Smooth muscle cell (in vitro differentiated cells): ENCODE measurements around the gene DENND4B. TPM values are rescaled to one million over a fixed set of nuclear protein-coding genes. Genes with fewer than 3 reads are reported as not detected.

Experiments used
- DNase-seq: peaks from one replicate; lab custom pipeline; 2025; ENCODE audit not compliant: unreplicated experiment; lab: John Stamatoyannopoulos, UW
- H2AFZ ChIP-seq: fragments of 200-600 bp; sonication (generic); 2 replicates; pipeline ENCODE4 v1.6.0; 2016; ENCODE audit warnings: antibody characterized with exemption, low read depth, mild to moderate bottlenecking
- H3F3A ChIP-seq: fragments of 200-600 bp; sonication (generic); 2 replicates; pipeline ENCODE4 v1.6.0; 2017; ENCODE audit warnings: antibody characterized with exemption, low read depth
- H3K27ac ChIP-seq: fragments of 200-600 bp; sonication (generic); 2 replicates; pipeline ENCODE4 v1.5.1; 2016; ENCODE audit warnings: low read depth, mild to moderate bottlenecking
- H3K27me3 ChIP-seq: fragments of 200-600 bp; sonication (generic); 2 replicates; pipeline ENCODE4 v1.6.1; 2016; ENCODE audit warnings: low read depth, mild to moderate bottlenecking
- H3K36me3 ChIP-seq: fragments of 200-600 bp; sonication (generic); 2 replicates; pipeline ENCODE4 v1.5.1; 2016; ENCODE audit warnings: low read depth
- H3K4me1 ChIP-seq: fragments of 200-600 bp; sonication (generic); 2 replicates; pipeline ENCODE4 v1.5.1; 2016; ENCODE audit warnings: low read depth
- H3K4me2 ChIP-seq: fragments of 200-600 bp; sonication (generic); 2 replicates; pipeline ENCODE4 v1.6.0; 2016; ENCODE audit warnings: mild to moderate bottlenecking
- H3K4me3 ChIP-seq: fragments of 200-600 bp; sonication (generic); 2 replicates; pipeline ENCODE4 v1.5.1; 2016; ENCODE audit warnings: mild to moderate bottlenecking
- H3K79me2 ChIP-seq: fragments of 200-600 bp; sonication (generic); 2 replicates; pipeline ENCODE4 v1.6.0; 2016; ENCODE audit warnings: low read depth, mild to moderate bottlenecking
- H3K9ac ChIP-seq: fragments of 200-600 bp; sonication (generic); 2 replicates; pipeline ENCODE4 v1.6.0; 2016; ENCODE audit warnings: low read depth
- H3K9me3 ChIP-seq: fragments of 200-600 bp; sonication (generic); replicated peaks from 2 replicates; pipeline ENCODE4 v1.5.1; 2016; ENCODE audit warnings: low read depth
- H4K20me1 ChIP-seq: fragments of 200-600 bp; sonication (generic); 2 replicates; pipeline ENCODE4 v1.6.0; 2016; ENCODE audit warnings: low read depth
- WGBS: methylation state at CpG from one replicate; pipeline ENCODE4 v1.1.7; 2016; ENCODE audit warnings: low lambda C conversion rate; 5-methylcytosine and 5-hydroxymethylcytosine counted together
- polyA plus RNA-seq: library from polyadenylated mRNA; unstranded; fragments of >200 nt; fragmentation: Nextera tagmentation; extraction: Ambion mirVana; gene quantifications from 2 replicates; pipeline ENCODE4 v1.2.1, GENCODE V29; 2016
- total RNA-seq: library from RNA; depleted of rRNA; stranded (reverse); fragments of >200 nt; gene quantifications from 2 replicates; pipeline ENCODE4 v1.2.3, GENCODE V29; 2014
- TF ChIP-seq, protein P1 (sequence below): fragments of 200-600 bp; sonication (generic); IDR thresholded peaks from 2 replicates; pipeline ENCODE4 v1.5.1; 2017; ENCODE audit warnings: borderline replicate concordance, mild to moderate bottlenecking, antibody characterized with exemption; ENCODE audit not compliant: insufficient read depth, poor library complexity, severe bottlenecking

DENND4B gene
- total and polyA plus RNA-seq, 2 experiments from 2014 or later: 9.7 to 16.3 TPM

DNA sequence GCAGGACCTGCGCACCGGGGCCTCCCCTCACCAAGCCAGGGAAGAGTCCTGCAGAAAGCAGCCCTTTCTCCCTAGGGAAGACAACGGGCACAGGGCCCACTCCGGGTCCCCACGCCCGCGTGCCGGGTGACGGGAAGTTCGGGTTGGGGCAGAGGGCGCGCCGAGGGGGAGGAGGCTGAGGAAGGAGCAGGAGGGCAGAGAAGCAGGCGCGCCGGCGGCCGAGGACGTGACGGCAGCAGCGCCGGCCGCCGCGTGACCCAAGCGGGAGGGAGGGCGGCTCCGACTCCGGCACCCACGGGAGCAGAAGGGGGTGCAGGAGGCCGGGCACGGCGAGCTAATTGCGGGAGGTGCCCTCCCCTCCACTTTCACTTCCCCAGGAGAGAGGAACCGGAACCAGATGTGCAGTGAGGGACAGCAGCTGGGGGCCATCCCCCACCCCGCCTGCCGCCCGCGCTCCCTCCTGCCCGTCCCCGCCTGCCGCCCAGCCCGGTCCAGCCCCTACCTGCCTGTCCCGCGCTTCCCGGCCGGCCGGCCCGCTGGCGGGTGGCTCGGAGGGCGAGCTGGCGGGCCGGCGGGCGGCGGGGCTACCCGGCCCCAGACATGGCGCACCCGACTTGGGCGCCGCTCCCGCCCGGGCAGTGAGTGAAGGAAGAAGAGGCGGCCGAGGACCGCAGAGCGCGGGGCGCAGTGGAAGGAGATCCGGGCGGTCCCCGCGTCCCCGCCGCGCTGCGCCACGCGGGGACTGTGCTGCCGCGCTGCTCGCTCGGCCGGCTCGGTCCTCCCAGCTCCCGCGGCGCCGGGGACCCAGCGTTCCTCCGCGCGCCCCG, 510 bp downstream of the DENND4B start:
- peak overlapping the region; percentile 64 for H3K9ac ChIP-seq
- no peaks in the 10 kb centered on the region for H3K36me3 ChIP-seq
- no peaks in the 10 kb centered on the region for H3K9me3 ChIP-seq
- no peaks in the 10 kb centered on the region for H4K20me1 ChIP-seq
- H3K27me3 ChIP-seq: no peaks in the 10 kb centered on the region
- H3K4me3 ChIP-seq: peak overlapping the region; percentile 96
- H3K4me1 ChIP-seq: no peaks in the 10 kb centered on the region
- peak overlapping the region; percentile 45 for H2AFZ ChIP-seq
- under 1% methylated on average over 64 of the region's 95 CpGs for WGBS
- peak overlapping the region; percentile 62 for H3K27ac ChIP-seq
- peaks cover 19% of the 10 kb centered on the region for H3K79me2 ChIP-seq
- TF ChIP-seq, protein P1, sequence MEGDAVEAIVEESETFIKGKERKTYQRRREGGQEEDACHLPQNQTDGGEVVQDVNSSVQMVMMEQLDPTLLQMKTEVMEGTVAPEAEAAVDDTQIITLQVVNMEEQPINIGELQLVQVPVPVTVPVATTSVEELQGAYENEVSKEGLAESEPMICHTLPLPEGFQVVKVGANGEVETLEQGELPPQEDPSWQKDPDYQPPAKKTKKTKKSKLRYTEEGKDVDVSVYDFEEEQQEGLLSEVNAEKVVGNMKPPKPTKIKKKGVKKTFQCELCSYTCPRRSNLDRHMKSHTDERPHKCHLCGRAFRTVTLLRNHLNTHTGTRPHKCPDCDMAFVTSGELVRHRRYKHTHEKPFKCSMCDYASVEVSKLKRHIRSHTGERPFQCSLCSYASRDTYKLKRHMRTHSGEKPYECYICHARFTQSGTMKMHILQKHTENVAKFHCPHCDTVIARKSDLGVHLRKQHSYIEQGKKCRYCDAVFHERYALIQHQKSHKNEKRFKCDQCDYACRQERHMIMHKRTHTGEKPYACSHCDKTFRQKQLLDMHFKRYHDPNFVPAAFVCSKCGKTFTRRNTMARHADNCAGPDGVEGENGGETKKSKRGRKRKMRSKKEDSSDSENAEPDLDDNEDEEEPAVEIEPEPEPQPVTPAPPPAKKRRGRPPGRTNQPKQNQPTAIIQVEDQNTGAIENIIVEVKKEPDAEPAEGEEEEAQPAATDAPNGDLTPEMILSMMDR: no peak
- peak overlapping the region; percentile 97 for H3K4me2 ChIP-seq
- peak; percentile 25 for DNase-seq
- no peaks in the 10 kb centered on the region for H3F3A ChIP-seq

DNA sequence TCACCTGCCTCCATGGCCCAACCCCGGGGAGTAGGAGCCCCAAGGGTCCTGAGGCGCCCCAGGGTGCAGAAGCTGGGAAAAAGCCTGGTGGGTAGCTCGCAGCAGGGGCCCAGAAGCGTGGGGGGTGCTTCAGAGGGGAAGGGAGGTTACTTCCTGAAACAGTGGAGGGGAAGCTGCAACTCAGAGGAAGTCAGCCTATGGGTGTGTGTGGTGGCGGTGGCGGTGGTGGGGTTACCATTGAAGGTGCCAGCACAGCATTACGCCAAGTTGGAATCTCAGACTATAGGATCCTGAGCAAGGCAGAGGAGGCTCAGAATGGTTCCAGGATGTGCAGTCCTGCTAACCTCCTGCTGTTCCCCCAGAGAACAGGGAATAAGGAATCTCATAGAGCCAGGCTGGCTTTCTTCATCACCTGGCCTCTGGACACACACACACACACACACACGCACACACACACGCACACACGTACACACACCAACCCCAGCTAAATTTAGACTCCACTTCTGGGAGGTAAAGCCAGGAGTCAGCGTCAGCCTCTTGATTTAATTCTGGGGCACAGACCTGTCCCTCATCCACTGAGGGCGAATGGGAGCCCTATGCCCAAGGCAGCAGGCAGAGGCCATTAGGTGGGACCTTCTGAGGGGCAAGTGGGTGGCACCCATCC, 1.3 kb downstream of the DENND4B start:
- no peaks in the 10 kb centered on the region for H4K20me1 ChIP-seq
- H3K79me2 ChIP-seq: peaks cover 19% of the 10 kb centered on the region
- peak overlapping the region; percentile 62 for H3K27ac ChIP-seq
- no peaks in the 10 kb centered on the region for H3K9me3 ChIP-seq
- H3F3A ChIP-seq: no peaks in the 10 kb centered on the region
- H2AFZ ChIP-seq: peak overlapping the region; percentile 45
- H3K4me2 ChIP-seq: peak overlapping the region; percentile 97
- DNase-seq: no peak
- H3K27me3 ChIP-seq: no peaks in the 10 kb centered on the region
- TF ChIP-seq, protein P1: no peak
- no peaks in the 10 kb centered on the region for H3K4me1 ChIP-seq
- WGBS: 62% methylated on average over 12 of the region's 12 CpGs
- H3K4me3 ChIP-seq: peak overlapping the region; percentile 96
- peak overlapping the region; percentile 64 for H3K9ac ChIP-seq
- H3K36me3 ChIP-seq: no peaks in the 10 kb centered on the region

DNA sequence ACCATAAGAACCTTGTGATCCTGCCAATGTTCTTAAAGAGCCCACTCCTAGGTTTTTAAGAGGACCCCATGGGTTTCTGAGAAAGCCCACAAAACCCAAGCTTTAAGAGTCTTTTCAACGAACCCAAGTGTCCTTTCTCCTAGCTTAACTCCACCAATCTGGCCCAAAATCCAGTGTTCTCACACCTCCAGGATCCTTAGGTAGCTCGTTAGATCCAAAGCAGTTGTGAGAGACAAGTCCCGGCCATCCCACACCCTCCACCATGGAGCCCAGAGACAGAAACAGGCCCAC, 1.7 kb downstream of the DENND4B start:
- no peaks in the 10 kb centered on the region for H3K27me3 ChIP-seq
- WGBS: 93% methylated on average over 3 of the region's 3 CpGs
- no peak for DNase-seq
- no peaks in the 10 kb centered on the region for H4K20me1 ChIP-seq
- H3K9ac ChIP-seq: no peak overlapping the region
- no peaks in the 10 kb centered on the region for H3F3A ChIP-seq
- H3K4me3 ChIP-seq: peak overlapping the region; percentile 96
- peaks cover 19% of the 10 kb centered on the region for H3K79me2 ChIP-seq
- H3K36me3 ChIP-seq: no peaks in the 10 kb centered on the region
- TF ChIP-seq, protein P1: no peak
- H3K4me2 ChIP-seq: peak overlapping the region; percentile 97
- H3K27ac ChIP-seq: no peak overlapping the region
- H2AFZ ChIP-seq: no peak overlapping the region
- no peaks in the 10 kb centered on the region for H3K4me1 ChIP-seq
- H3K9me3 ChIP-seq: no peaks in the 10 kb centered on the region
